ENCODE results near the gene PDE1C.

DNA sequence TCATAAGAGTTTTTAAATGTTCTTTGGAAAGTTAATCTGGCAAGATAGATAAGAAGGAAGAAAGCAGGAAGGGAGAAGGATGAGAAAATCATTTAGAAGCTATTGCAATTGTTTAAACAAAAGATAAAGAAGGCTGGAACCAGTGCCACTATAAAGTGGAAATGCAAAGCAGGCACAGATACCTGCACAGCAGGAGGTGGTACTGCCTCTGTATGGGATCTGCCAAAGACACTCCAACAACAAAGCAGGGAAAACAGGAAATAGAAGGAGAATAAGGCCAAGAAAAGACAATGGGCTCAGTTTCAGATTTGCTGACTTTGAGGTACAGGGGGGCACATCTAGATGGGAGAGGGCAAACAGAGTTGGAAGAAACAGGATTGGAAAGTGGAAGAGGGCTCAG lies 244.6 kb downstream of the PDE1C start:
- TF ChIP-seq, protein P1, sequence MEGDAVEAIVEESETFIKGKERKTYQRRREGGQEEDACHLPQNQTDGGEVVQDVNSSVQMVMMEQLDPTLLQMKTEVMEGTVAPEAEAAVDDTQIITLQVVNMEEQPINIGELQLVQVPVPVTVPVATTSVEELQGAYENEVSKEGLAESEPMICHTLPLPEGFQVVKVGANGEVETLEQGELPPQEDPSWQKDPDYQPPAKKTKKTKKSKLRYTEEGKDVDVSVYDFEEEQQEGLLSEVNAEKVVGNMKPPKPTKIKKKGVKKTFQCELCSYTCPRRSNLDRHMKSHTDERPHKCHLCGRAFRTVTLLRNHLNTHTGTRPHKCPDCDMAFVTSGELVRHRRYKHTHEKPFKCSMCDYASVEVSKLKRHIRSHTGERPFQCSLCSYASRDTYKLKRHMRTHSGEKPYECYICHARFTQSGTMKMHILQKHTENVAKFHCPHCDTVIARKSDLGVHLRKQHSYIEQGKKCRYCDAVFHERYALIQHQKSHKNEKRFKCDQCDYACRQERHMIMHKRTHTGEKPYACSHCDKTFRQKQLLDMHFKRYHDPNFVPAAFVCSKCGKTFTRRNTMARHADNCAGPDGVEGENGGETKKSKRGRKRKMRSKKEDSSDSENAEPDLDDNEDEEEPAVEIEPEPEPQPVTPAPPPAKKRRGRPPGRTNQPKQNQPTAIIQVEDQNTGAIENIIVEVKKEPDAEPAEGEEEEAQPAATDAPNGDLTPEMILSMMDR (conservative IDR thresholded peaks at IDR 0.05 in 1 of 2, IDR thresholded peaks at IDR 0.05 in 1 of 2; ENCODE audit: low read depth in 1 of 2, low read length in 2 of 2): no peak
- TF ChIP-seq EZH2 (IDR thresholded peaks at IDR 0.05; ENCODE audit: low read length, missing control alignments): no peak
